ENCODE measurements around the gene TAX1BP1.

GRCh38 chr7:27788437-27788836 lies 48.5 kb downstream of the TAX1BP1 start:
- no peak for TF ChIP-seq POLR2A (IDR thresholded peaks at IDR 0.05)
- TF ChIP-seq, protein P1, sequence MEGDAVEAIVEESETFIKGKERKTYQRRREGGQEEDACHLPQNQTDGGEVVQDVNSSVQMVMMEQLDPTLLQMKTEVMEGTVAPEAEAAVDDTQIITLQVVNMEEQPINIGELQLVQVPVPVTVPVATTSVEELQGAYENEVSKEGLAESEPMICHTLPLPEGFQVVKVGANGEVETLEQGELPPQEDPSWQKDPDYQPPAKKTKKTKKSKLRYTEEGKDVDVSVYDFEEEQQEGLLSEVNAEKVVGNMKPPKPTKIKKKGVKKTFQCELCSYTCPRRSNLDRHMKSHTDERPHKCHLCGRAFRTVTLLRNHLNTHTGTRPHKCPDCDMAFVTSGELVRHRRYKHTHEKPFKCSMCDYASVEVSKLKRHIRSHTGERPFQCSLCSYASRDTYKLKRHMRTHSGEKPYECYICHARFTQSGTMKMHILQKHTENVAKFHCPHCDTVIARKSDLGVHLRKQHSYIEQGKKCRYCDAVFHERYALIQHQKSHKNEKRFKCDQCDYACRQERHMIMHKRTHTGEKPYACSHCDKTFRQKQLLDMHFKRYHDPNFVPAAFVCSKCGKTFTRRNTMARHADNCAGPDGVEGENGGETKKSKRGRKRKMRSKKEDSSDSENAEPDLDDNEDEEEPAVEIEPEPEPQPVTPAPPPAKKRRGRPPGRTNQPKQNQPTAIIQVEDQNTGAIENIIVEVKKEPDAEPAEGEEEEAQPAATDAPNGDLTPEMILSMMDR (IDR thresholded peaks at IDR 0.05), result no peak
